H1 (cell line): ENCODE results near the gene SLC22A23. TPM values are rescaled to one million over a fixed set of nuclear protein-coding genes. Genes with fewer than 3 reads are reported as not detected.

Source experiments
- polyA plus RNA-seq, 7 experiments: library from polyadenylated mRNA; depleted of rRNA in 3 of 7; stranded (reverse) in 5 of 7; unstranded in 2 of 7; fragments of >200 nt in 5 of 7; fragments of 200-250 nt in 2 of 7; gene quantifications; 1 replicate in 5 of 7; 2 replicates in 1 of 7; 4 replicates in 1 of 7; pipeline versions ENCODE4 v1.2.1 to v1.2.3, GENCODE V29; 2011 to 2013; ENCODE audit warnings: missing spikeins in 2 of 7, mixed read lengths in 2 of 7
- total RNA-seq: library from RNA; stranded (reverse); fragmentation: NEBNext Ultra II Directional; extraction: Animal tissue kit (Norgen Biotek cat#: 25700); gene quantifications from 2 replicates; pipeline ENCODE4 v1.2.1, GENCODE V29; 2021

Gene SLC22A23
- total and polyA plus RNA-seq, 2 of the 8 experiments (the other 6 are each of a cell fraction or from before 2014, with no cell fraction given), result 9.9 to 38.4 TPM

Other genes starting within 250 kb of the SLC22A23 start
- 599 and 612 TPM in 2 replicates for gene TUBB2B, start 229.4 kb downstream of the SLC22A23 start, total RNA-seq
- 722 and 951 TPM in 2 replicates for gene TUBB2B, start 229.4 kb downstream of the SLC22A23 start, polyA plus RNA-seq (2011; rRNA removed)
- gene PSMG4, start 198.1 kb downstream of the SLC22A23 start, total RNA-seq, result 40.6 and 45.6 TPM in 2 replicates
- gene PSMG4, start 198.1 kb downstream of the SLC22A23 start, polyA plus RNA-seq (2011; rRNA removed), result 113 and 127 TPM in 2 replicates